GM18526 (cell line): ENCODE measurements around the gene ABHD2.

ENCODE experiments used
- POLR2A ChIP-seq: IDR thresholded peaks from 3 replicates; pipeline ENCODE4 v1.6.1; 2011; ENCODE audit not compliant: insufficient read length; ENCODE audit errors: extremely low read depth

The ABHD2 gene

DNA sequence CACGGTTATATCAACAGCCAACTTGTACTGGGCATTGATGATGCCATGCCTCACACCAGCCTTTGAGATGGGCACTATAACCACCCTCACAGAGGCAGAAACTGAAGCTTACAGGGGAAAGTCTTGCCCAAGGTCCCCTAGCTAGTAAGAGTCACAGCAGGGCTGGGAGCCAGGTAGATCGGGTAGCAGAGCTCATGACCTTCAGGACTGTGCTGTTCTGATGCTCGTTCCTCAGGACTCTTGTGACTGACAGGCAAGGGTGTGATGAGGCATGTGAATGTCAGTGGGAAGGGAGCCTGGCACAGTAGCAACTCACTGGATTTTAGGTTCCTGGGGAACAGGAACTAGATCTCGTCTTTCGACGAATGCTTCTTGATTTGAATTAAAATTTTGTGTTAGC is 67.4 kb downstream of the ABHD2 start:
- no peak for TF ChIP-seq POLR2A

GRCh38 chr15:89157061-89157460 is 68.8 kb downstream of the ABHD2 start:
- no peak for TF ChIP-seq POLR2A

- no peak for TF ChIP-seq POLR2A
Observed at GRCh38 chr15:89157918-89158564, 69.8 kb downstream of the ABHD2 start.

DNA sequence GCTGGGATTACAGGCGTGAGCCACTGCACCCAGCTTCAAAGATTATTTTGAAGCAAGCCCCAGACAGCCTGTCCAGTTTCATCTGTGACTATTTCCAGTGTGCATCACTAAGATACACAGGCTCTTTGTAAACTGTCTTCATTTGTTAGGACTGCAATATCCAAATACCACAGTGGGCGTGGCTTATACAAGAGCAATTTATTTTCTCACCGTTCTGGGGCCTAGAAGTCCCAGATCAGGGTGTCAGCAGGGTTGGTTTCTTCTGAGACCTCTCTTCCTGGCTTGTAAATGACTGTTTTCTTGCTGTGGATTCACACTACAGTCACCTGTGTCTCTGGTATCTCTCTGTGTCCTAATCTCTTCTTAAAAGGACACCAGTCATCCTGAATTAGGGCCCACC is 73.4 kb downstream of the ABHD2 start:
- TF ChIP-seq POLR2A, result no peak

DNA sequence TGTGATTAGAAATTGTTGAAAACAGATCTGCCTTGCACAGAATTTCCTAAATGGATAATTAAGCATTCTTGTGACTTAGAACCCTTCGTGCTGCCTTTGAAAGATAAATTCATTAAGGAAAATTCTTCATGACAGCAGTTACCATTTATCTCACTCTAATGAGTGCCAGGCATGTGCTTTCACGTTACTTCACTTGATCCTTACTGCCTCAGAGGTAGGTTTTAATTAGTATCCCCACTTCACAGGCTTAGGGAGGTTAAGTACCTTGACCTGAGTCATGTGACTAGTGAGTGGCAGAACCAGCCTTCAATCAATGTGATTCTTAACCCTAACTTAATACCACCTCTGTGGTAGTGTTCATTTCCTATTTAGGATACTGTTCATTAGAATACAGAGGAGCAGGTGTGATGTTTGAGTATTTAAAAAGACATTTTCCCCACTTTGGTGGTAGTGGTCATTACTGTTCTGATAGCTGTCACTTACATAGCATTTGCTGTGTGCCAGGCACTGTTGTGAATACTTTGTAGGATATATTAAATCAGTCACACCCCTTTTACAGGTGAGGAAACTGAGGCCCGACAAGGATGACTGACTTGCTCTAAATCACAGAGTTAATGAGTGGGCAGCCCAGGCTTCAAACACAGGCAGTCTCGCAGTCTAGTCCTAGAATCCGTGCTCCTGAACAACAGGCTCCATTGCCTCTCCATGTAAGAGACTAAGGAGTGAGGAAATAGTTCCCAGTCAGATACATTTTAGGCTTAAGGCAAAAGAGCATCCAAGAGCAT is 75.2 kb downstream of the ABHD2 start:
- no peak for TF ChIP-seq POLR2A

DNA sequence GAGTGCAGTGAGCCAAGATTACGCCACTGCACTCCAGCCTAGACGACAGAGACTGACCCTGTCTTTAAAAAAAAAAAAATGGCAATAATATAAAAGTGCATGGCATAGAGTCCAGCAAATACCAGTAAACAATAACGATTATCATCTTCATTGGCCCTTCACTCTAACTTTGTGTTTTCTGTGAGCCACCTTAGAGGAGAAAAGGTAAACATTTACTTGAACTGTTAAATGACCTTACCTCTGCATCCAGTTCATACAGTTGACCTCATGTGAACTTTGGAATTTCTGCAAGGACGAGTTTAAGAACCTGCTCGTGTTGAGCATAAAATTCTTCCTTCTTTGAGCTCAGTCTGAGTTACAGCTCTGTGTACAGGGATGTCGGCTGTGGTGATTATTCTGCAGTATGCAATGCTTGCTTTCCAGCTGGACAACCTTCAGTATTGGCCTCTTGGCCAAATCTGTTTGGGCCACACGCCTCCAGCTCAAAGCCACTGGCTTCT is 76.5 kb downstream of the ABHD2 start:
- no peak for TF ChIP-seq POLR2A

DNA sequence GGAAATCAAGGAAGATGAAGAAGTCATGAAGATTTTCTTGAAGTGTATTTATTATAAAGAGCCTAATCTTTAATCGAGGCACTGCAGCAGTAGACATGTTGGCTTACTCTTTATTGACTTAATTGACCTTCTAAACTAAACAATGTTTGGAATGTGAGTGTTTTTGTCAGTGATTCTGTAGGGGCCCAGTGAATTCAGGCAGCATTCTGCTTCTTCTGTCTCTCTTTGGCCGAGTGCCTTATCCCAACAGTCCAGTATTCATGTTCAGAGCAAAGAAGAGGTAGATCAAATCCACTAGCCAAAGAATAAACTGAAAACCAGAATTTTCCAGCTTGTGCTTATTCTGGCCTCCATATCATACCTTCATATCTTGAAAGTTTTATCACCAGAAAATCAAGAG is 77.4 kb downstream of the ABHD2 start:
- TF ChIP-seq POLR2A, result no peak

DNA sequence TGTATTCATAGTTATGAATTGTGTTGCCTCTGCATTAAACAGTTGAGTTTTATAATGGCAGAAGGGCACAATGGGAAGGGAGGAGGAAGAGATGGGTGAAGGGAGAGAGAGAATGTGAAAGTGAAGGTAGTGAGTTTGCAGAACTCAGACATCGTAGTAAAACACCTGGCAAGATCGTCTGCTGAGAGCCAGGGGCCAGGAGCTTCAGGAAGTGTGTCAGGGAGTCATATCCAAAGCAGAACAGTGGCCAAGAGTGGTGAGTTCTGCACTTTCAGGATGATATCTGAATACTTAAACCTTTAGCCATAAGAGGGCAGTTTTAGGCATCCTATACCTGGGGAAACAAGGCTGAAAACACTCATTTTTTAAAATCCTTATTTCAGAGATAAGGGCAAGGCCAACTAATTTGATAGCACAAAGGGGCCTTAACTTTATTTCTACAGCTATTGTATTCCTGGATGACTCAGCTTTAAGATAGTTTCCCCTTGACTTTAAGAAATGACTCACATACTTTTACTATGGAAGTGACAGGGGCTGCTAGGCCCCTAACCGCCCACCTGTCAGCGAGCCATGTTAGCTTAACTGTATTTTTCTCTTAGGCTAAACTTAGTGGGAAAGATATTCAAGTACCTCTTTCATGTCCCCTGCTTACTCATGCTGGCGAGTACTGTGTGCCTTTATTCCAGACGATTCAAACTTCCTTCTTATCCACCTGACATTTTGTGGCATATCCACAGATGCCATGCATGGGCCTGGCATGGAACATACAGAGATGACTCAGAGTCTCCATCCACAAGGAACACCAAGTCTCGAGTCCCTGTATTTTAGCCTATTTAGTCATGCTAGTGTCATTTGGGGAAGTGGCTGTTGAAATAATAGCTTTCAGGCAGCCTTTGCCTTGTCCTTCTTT is 79.3 kb downstream of the ABHD2 start:
- TF ChIP-seq POLR2A, result no peak

GRCh38 chr15:89168316-89168833 is 80.1 kb downstream of the ABHD2 start:
- no peak for TF ChIP-seq POLR2A

DNA sequence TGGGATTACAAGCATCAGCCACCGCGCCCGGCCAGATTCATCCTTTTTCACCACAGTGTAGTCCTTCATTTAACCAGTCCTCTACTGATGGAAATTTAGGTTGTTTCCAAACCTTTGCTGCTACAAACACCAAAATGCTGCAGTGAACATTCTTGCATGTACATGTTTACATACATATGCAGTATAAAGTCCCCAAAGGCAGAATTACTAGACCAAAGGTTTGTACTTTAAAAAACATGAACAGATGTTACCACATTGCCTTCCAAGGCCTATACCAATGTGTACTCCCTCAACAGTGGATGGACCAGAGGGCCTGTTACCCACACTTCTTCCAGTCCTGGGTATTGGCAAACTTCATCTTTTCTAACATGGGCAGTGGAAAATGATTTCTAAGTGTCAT is 82.1 kb downstream of the ABHD2 start:
- no peak for TF ChIP-seq POLR2A

DNA sequence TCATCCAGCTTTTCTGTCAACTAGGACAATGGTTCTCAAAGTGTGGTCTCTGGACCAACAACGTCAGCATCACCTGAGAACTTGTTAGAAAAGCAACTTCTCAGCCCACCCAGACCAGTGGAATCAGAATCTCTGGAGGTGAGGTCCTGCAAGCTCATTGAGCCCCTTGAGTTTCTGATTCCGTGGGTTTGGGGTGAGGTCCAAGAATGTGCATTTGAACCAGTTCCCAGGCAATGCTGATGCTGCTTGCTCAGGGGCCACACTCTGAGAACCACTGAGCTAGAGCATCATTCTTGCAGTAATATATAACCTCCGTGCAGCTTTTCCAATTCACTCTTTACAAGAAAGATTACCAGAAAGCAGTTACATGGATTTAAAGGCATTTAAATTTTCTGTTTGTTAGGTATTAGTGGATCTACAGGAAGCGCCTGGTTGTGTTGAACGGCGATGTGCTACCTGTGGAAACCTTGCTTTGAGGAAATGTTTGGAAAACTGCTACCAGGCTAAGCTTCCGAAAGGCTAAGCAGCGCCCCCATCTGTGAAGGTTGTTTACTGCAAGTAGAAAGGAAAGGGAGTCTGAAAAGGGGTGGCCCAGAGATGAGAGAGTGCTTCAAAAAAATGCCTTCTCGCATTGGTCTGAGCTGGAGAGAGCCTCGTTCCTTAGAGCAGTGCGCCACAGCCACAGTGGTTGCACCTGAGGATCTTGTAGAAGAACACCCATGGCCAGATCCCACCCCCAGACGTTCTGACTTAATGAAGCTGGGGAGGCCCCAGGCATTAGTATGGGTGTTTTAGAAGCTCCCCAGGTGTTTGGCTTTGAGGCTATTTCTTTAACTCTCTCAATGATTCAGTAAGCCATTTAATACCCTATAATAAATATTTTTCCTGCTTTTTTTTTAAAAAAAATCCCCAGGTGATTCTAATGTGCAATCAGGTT is 83.1 kb downstream of the ABHD2 start:
- TF ChIP-seq POLR2A, result no peak

GRCh38 chr15:89172921-89173320 is 84.7 kb downstream of the ABHD2 start:
- no peak for TF ChIP-seq POLR2A

DNA sequence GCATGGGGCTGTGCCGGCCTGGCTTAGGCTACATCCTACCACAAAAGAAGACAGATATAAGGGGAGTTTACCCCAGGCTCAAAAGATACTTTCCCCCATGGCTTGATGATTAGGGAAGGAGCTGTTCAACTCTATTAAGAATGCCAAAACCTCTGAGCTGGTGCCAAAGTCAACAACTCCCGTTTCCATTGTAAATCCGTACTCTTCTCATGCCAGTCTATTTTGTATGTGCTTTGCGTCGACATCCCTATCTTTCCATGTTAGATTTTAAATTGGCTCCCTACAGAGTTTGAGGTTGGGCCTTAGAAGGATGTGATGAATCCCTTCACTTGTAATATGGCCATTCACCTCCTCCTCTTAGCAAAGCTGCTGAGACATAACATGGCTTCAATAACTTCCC is 86.2 kb downstream of the ABHD2 start:
- TF ChIP-seq POLR2A, result no peak

GRCh38 chr15:89175617-89176191 is 87.4 kb downstream of the ABHD2 start:
- TF ChIP-seq POLR2A, result no peak
